IMR-90 (cell line): ENCODE data around the gene DOK1. TPM values are rescaled to one million over a fixed set of nuclear protein-coding genes. Genes with fewer than 3 reads are reported as not detected.

ENCODE experiments used
- ATAC-seq: fragments of 200-7000 bp; cut with Tn5 transposase; 2 replicates; pipeline ENCODE4 v1.9.1; 2020; ENCODE audit warnings: low read depth, mild to moderate bottlenecking, moderate library complexity
- BruUV-seq: library from RNA; stranded (reverse); fragments of 400-500 nt; replicated peaks from 2 replicates; lab custom pipeline; 2021; lab: Mats Ljungman, UMichigan
- CTCF ChIA-PET: fragments of 300-600 bp; formaldehyde crosslinking; extraction: SDS; loops from one replicate; lab custom pipeline; 2021; ENCODE audit warnings: antibody characterized with exemption; lab: Yijun Ruan, JAX
- POLR2A ChIA-PET: fragments of 300-600 bp; sonication (Branson Sonifier 250); formaldehyde crosslinking; loops from one replicate; lab custom pipeline; 2022; ENCODE audit warnings: antibody characterized with exemption; ENCODE audit not compliant: unreplicated experiment; lab: Charles Lee
- DNase-seq: peaks from one replicate; pipeline ENCODE4 v3.0.0; 2013
- H2AFZ ChIP-seq: replicated peaks from 2 replicates; pipeline ENCODE3; 2013; ENCODE audit warnings: low read length, mild to moderate bottlenecking; ENCODE audit not compliant: poor library complexity
- H2AK5ac ChIP-seq: 2 replicates; pipeline ENCODE4 v1.6.1; 2013; ENCODE audit warnings: low read depth, low read length, inconsistent platforms
- H2AK9ac ChIP-seq: replicated peaks from 2 replicates; pipeline ENCODE3; 2013; ENCODE audit warnings: mild to moderate bottlenecking, low read depth, low read length, moderate library complexity; ENCODE audit not compliant: poor library complexity
- H2BK120ac ChIP-seq: 2 replicates; pipeline ENCODE4 v1.6.1; 2013; ENCODE audit warnings: low read depth, low read length, inconsistent platforms
- H2BK15ac ChIP-seq: 3 replicates; pipeline ENCODE4 v1.6.1; 2013; ENCODE audit warnings: low read depth, low read length, inconsistent platforms
- H2BK20ac ChIP-seq: 2 replicates; pipeline ENCODE4 v1.6.1; 2013; ENCODE audit warnings: low read depth, mild to moderate bottlenecking, inconsistent platforms, low read length, moderate library complexity
- H2BK5ac ChIP-seq: 2 replicates; pipeline ENCODE4 v1.6.1; 2013; ENCODE audit warnings: mild to moderate bottlenecking, low read depth, low read length, inconsistent platforms; ENCODE audit not compliant: poor library complexity, severe bottlenecking
- H3K14ac ChIP-seq: replicated peaks from 2 replicates; pipeline ENCODE4 v1.6.1; 2013; ENCODE audit warnings: low read depth, low read length, inconsistent platforms
- H3K18ac ChIP-seq: 2 replicates; pipeline ENCODE4 v1.6.1; 2013; ENCODE audit warnings: low read depth, low read length, control low read depth
- H3K23ac ChIP-seq: 2 replicates; pipeline ENCODE4 v1.6.1; 2013; ENCODE audit warnings: low read depth, low read length, inconsistent platforms
- H3K27ac ChIP-seq: 2 replicates; pipeline ENCODE4 v1.5.1; 2013; ENCODE audit warnings: mild to moderate bottlenecking, control low read depth, low read length; ENCODE audit not compliant: insufficient read depth
- H3K27me3 ChIP-seq: 2 replicates; pipeline ENCODE4 v1.6.1; 2013; ENCODE audit warnings: low read length; ENCODE audit not compliant: control insufficient read depth, insufficient read depth
- H3K36me3 ChIP-seq: 2 replicates; pipeline ENCODE4 v1.6.1; 2013; ENCODE audit warnings: low read length, mixed read lengths; ENCODE audit not compliant: control insufficient read depth, insufficient read depth
- H3K4ac ChIP-seq: 2 replicates; pipeline ENCODE4 v1.6.1; 2013; ENCODE audit warnings: low read depth, low read length, inconsistent platforms
- H3K4me1 ChIP-seq: 2 replicates; pipeline ENCODE4 v1.6.1; 2013; ENCODE audit warnings: low read length, mixed read lengths; ENCODE audit not compliant: control insufficient read depth, insufficient read depth
- H3K4me2 ChIP-seq: 2 replicates; pipeline ENCODE4 v1.6.1; 2013; ENCODE audit warnings: low read depth, mild to moderate bottlenecking, control low read depth, low read length, moderate library complexity
- H3K4me3 ChIP-seq: 2 replicates; pipeline ENCODE4 v1.5.1; 2013; ENCODE audit warnings: low read depth, mild to moderate bottlenecking, control low read depth, low read length, moderate library complexity; ENCODE audit not compliant: insufficient read depth
- H3K56ac ChIP-seq: 2 replicates; pipeline ENCODE4 v1.6.1; 2013; ENCODE audit warnings: low read length, inconsistent platforms; ENCODE audit not compliant: insufficient read depth; ENCODE audit errors: extremely low read depth
- H3K79me1 ChIP-seq, 2 experiments: 2 replicates each; pipeline ENCODE4 v1.6.1; 2013; ENCODE audit warnings: low read length in 2 of 2, inconsistent platforms in 1 of 2, low read depth in 1 of 2
- H3K9ac ChIP-seq: 2 replicates; pipeline ENCODE4 v1.6.1; 2013; ENCODE audit warnings: low read depth, low read length, control low read depth
- H3K9me1 ChIP-seq: 2 replicates; pipeline ENCODE4 v1.6.1; 2013; ENCODE audit warnings: low read length, inconsistent platforms; ENCODE audit not compliant: insufficient read depth
- H3K9me3 ChIP-seq: 2 replicates; pipeline ENCODE4 v1.6.1; 2013; ENCODE audit warnings: low read length; ENCODE audit not compliant: control insufficient read depth, insufficient read depth
- H4K20me1 ChIP-seq: 2 replicates; pipeline ENCODE4 v1.6.1; 2013; ENCODE audit warnings: low read length, inconsistent platforms; ENCODE audit not compliant: insufficient read depth
- H4K5ac ChIP-seq: 2 replicates; pipeline ENCODE4 v1.6.1; 2013; ENCODE audit warnings: mild to moderate bottlenecking, low read depth, low read length, control low read depth
- H4K8ac ChIP-seq, 2 experiments: 2 replicates each; pipeline ENCODE4 v1.6.1; 2013; ENCODE audit warnings: low read depth in 2 of 2, low read length in 2 of 2, control low read depth in 1 of 2, inconsistent platforms in 1 of 2
- H4K91ac ChIP-seq: 2 replicates; pipeline ENCODE4 v1.6.1; 2013; ENCODE audit warnings: low read depth, low read length, inconsistent platforms; ENCODE audit not compliant: insufficient read depth
- BHLHE40 ChIP-seq: fragments of 150-350 bp; IDR thresholded peaks from 2 replicates; pipeline ENCODE4 v1.6.1; 2016; ENCODE audit warnings: mild to moderate bottlenecking, low read depth, low read length
- CEBPB ChIP-seq: IDR thresholded peaks from 2 replicates; pipeline ENCODE4 v1.6.1; 2012; ENCODE audit warnings: low read depth, low read length, improper control_type of control experiment
- CHD1 ChIP-seq: IDR thresholded peaks from 2 replicates; pipeline ENCODE4 v1.6.1; 2012; ENCODE audit warnings: low read depth, low read length, improper control_type of control experiment
- CTCF ChIP-seq: conservative IDR thresholded peaks from 2 replicates; pipeline ENCODE4 v1.5.1; 2012; ENCODE audit warnings: mild to moderate bottlenecking, low read depth, low read length, improper control_type of control experiment
- ELK1 ChIP-seq: fragments of 150-350 bp; IDR thresholded peaks from 2 replicates; pipeline ENCODE4 v1.6.1; 2016; ENCODE audit warnings: low read depth, mild to moderate bottlenecking, low read length, moderate library complexity, borderline replicate concordance
- FOS ChIP-seq: fragments of 150-350 bp; IDR thresholded peaks from 2 replicates; pipeline ENCODE4 v1.6.1; 2016; ENCODE audit warnings: low read depth, low read length
- MAFK ChIP-seq: IDR thresholded peaks from 2 replicates; pipeline ENCODE4 v1.6.1; 2012; ENCODE audit warnings: low read depth, low read length, improper control_type of control experiment
- MAZ ChIP-seq: IDR thresholded peaks from 2 replicates; pipeline ENCODE4 v1.6.1; 2012; ENCODE audit warnings: low read depth, mild to moderate bottlenecking, low read length, improper control_type of control experiment, moderate library complexity, borderline replicate concordance
- MXI1 ChIP-seq: IDR thresholded peaks from 2 replicates; pipeline ENCODE4 v1.6.1; 2012; ENCODE audit warnings: low read depth, mild to moderate bottlenecking, low read length, moderate library complexity, borderline replicate concordance
- NFE2L2 ChIP-seq: fragments of 150-350 bp; IDR thresholded peaks from 2 replicates; pipeline ENCODE4 v1.6.1; 2016; ENCODE audit warnings: low read depth, mild to moderate bottlenecking, low read length
- POLR2A ChIP-seq: IDR thresholded peaks from 2 replicates; pipeline ENCODE4 v1.6.1; 2012; ENCODE audit warnings: mild to moderate bottlenecking, low read depth, low read length
- RAD21 ChIP-seq: IDR thresholded peaks from 2 replicates; pipeline ENCODE4 v1.6.1; 2012; ENCODE audit warnings: low read length, improper control_type of control experiment
- RCOR1 ChIP-seq: IDR thresholded peaks from 2 replicates; pipeline ENCODE4 v1.6.1; 2012; ENCODE audit warnings: mild to moderate bottlenecking, low read length, improper control_type of control experiment; ENCODE audit not compliant: insufficient replicate concordance
- RFX5 ChIP-seq: IDR thresholded peaks from 2 replicates; pipeline ENCODE4 v1.8.0; 2012; ENCODE audit warnings: low read depth, mild to moderate bottlenecking, low read length, moderate library complexity
- SMC3 ChIP-seq: fragments of 150-350 bp; IDR thresholded peaks from 2 replicates; pipeline ENCODE4 v1.6.1; 2016; ENCODE audit warnings: low read depth, mild to moderate bottlenecking, antibody characterized with exemption, low read length, moderate library complexity
- USF2 ChIP-seq: fragments of 150-350 bp; IDR thresholded peaks from 2 replicates; pipeline ENCODE4 v1.6.1; 2017; ENCODE audit warnings: mild to moderate bottlenecking, antibody characterized with exemption, low read length, low read depth
- WGBS, 2 experiments: methylation state at CpG; one replicate each; pipeline versions ENCODE4 v1.1.5 to v1.1.7; 2013; ENCODE audit warnings: missing lambda C conversion rate in 2 of 2; ENCODE audit not compliant: insufficient read length in 1 of 2; ENCODE audit errors: extremely low coverage in 2 of 2; 5-methylcytosine and 5-hydroxymethylcytosine counted together
- dilution Hi-C: fragments of 300-500 bp; cut with HindIII; formaldehyde crosslinking; loops from one replicate; pipeline ENCODE4 v1.14.3; 2018; ENCODE audit warnings: low sequenced_read_pairs; ENCODE audit not compliant: unreplicated experiment
- in situ Hi-C: fragments of 300-500 bp; cut with MboI; formaldehyde crosslinking; loops from 3 replicates; pipeline ENCODE4 v1.14.3; 2019; ENCODE audit warnings: low sequenced_read_pairs, inconsistent platforms, mixed read lengths
- intact Hi-C: fragments of 100-400 bp; cut with micrococcal nuclease; formaldehyde crosslinking; loops from 2 replicates; pipeline ENCODE4 v1.10.0; 2022
- polyA plus RNA-seq, 3 experiments: library from polyadenylated mRNA; depleted of rRNA; stranded (reverse); fragments of >200 nt; gene quantifications; 2 replicates each; pipeline ENCODE4 v1.2.3, GENCODE V29; 2012; ENCODE audit warnings: low replicate concordance in 1 of 3
- total RNA-seq: library from RNA; depleted of rRNA; stranded (reverse); fragments of >200 nt; gene quantifications from 2 replicates; pipeline ENCODE4 v1.2.3, GENCODE V29; 2012

Gene DOK1
- total and polyA plus RNA-seq, 2 of the 4 experiments (the other 2 are of a cell fraction) = 15.4 to 17.6 TPM

GRCh38 chr2:74534411-74534810, 20.1 kb upstream of the DOK1 start:
- H3K18ac ChIP-seq = no peak overlapping the region
- no peak overlapping the region for H3K56ac ChIP-seq
- CTCF ChIA-PET = no interaction called here
- H2AK5ac ChIP-seq = no peak overlapping the region
- in situ Hi-C loops = no loop called here
- H4K91ac ChIP-seq = no peak overlapping the region
- no peak overlapping the region for H3K4ac ChIP-seq
- no peak overlapping the region for H4K8ac ChIP-seq
- H3K4me3 ChIP-seq = no peak overlapping the region
- WGBS, 2 experiments = 86% methylated on average over 7 of the region's 12 CpGs; no CpG with 5 or more reads in 1 of the 2 experiments
- no peak overlapping the region for H2BK5ac ChIP-seq
- POLR2A ChIA-PET = no interaction called here
- peaks cover 7% of the 10 kb centered on the region for H3K4me1 ChIP-seq
- H3K4me2 ChIP-seq = no peak overlapping the region
- ATAC-seq (no peak), DNase-seq (no peak)
- no peak overlapping the region for H2BK15ac ChIP-seq
- no peak overlapping the region for H2BK20ac ChIP-seq
- no peaks in the 10 kb centered on the region for H3K27me3 ChIP-seq
- dilution Hi-C loops = no loop called here
- H3K79me1 ChIP-seq = peaks cover 16 to 23% of the 10 kb centered on the region in 2 experiments
- H3K9me3 ChIP-seq = no peaks in the 10 kb centered on the region
- no peak overlapping the region for H3K9ac ChIP-seq
- no peak for TF ChIP-seq RFX5
- TF ChIP-seq POLR2A = no peak
- TF ChIP-seq BHLHE40 = no peak
- TF ChIP-seq MAFK = no peak
- TF ChIP-seq CHD1 = no peak
- TF ChIP-seq MAZ = no peak
- no peak for TF ChIP-seq CEBPB
- TF ChIP-seq NFE2L2 = no peak
- no peak for TF ChIP-seq RAD21
- no peak for TF ChIP-seq USF2
- no peak for TF ChIP-seq MXI1
- no peak for TF ChIP-seq ELK1
- TF ChIP-seq RCOR1 = no peak
- TF ChIP-seq CTCF = no peak
- TF ChIP-seq FOS = no peak
- TF ChIP-seq SMC3 = no peak
- no peaks in the 10 kb centered on the region for H4K20me1 ChIP-seq
- no peak overlapping the region for H4K5ac ChIP-seq
- intact Hi-C loops = no loop called here
- H3K36me3 ChIP-seq = peaks cover 27% of the 10 kb centered on the region
- H2BK120ac ChIP-seq = no peak overlapping the region
- H3K14ac ChIP-seq = no peak overlapping the region
- no peak overlapping the region for H2AK9ac ChIP-seq
- peaks cover 9% of the 10 kb centered on the region for H3K9me1 ChIP-seq
- BruUV-seq = no TSS peak
- no peak overlapping the region for H3K27ac ChIP-seq
- no peak overlapping the region for H2AFZ ChIP-seq
- no peak overlapping the region for H3K23ac ChIP-seq
